GM08714 (cell line): ENCODE results near the gene PIGP.

Experiments used
- H3K4me3 ChIP-seq: fragments of 200-500 bp; sonication (Bioruptor generic); 2 replicates; pipeline ENCODE4 v1.5.1; 2014; ENCODE audit warnings: mild to moderate bottlenecking, low read length, inconsistent platforms
- ZNF274 ChIP-seq: IDR thresholded peaks from 2 replicates; pipeline ENCODE4 v1.6.1; 2012; ENCODE audit warnings: mild to moderate bottlenecking, low read depth, low read length

PIGP gene

GRCh38 chr21:37087188-37087587 is 14.3 kb upstream of the PIGP start:
- H3K4me3 ChIP-seq: no peak overlapping the region
- no peak for TF ChIP-seq ZNF274

GRCh38 chr21:37085726-37086125 is 12.9 kb upstream of the PIGP start:
- no peak overlapping the region for H3K4me3 ChIP-seq
- no peak for TF ChIP-seq ZNF274

GRCh38 chr21:37082856-37083528 is 10.1 kb upstream of the PIGP start:
- no peak overlapping the region for H3K4me3 ChIP-seq
- TF ChIP-seq ZNF274: no peak

GRCh38 chr21:37082375-37082774 is 9.5 kb upstream of the PIGP start:
- no peak for TF ChIP-seq ZNF274
- no peak overlapping the region for H3K4me3 ChIP-seq

- TF ChIP-seq ZNF274: no peak
- H3K4me3 ChIP-seq: no peak overlapping the region
These were observed 6.4 kb upstream of the PIGP start for GRCh38 chr21:37079211-37079824.

- no peak overlapping the region for H3K4me3 ChIP-seq
- no peak for TF ChIP-seq ZNF274
These were observed 4.5 kb upstream of the PIGP start for GRCh38 chr21:37077403-37077802.

GRCh38 chr21:37076087-37076850 is 3.4 kb upstream of the PIGP start:
- H3K4me3 ChIP-seq: no peak overlapping the region
- TF ChIP-seq ZNF274: no peak

- no peak for TF ChIP-seq ZNF274
- no peak overlapping the region for H3K4me3 ChIP-seq
These were observed 2.4 kb upstream of the PIGP start for GRCh38 chr21:37075214-37075770.

- H3K4me3 ChIP-seq: peak overlapping the region; percentile 80
- TF ChIP-seq ZNF274: no peak
These were observed 1.7 kb upstream of the PIGP start for GRCh38 chr21:37074546-37074945.

GRCh38 chr21:37074197-37074510 is 1.3 kb upstream of the PIGP start:
- no peak for TF ChIP-seq ZNF274
- H3K4me3 ChIP-seq: peak overlapping the region; percentile 80

GRCh38 chr21:37073417-37074196 is 736 bp upstream of the PIGP start:
- peak overlapping the region; percentile 80 for H3K4me3 ChIP-seq
- TF ChIP-seq ZNF274: no peak

GRCh38 chr21:37072274-37072987 is 440 bp downstream of the PIGP start:
- peak overlapping the region; percentile 82 for H3K4me3 ChIP-seq
- TF ChIP-seq ZNF274: no peak

- H3K4me3 ChIP-seq: peak overlapping the region; percentile 82
- TF ChIP-seq ZNF274: no peak
These were observed 1.2 kb downstream of the PIGP start for GRCh38 chr21:37071561-37072273.
